Measurements from ENCODE around the gene HEATR5A.
"Not testable (repeated sequence)": the region's sequence is repeated elsewhere in the genome, so short reads cannot be mapped to it uniquely, and the experiment has no call there.

The HEATR5A gene

DNA sequence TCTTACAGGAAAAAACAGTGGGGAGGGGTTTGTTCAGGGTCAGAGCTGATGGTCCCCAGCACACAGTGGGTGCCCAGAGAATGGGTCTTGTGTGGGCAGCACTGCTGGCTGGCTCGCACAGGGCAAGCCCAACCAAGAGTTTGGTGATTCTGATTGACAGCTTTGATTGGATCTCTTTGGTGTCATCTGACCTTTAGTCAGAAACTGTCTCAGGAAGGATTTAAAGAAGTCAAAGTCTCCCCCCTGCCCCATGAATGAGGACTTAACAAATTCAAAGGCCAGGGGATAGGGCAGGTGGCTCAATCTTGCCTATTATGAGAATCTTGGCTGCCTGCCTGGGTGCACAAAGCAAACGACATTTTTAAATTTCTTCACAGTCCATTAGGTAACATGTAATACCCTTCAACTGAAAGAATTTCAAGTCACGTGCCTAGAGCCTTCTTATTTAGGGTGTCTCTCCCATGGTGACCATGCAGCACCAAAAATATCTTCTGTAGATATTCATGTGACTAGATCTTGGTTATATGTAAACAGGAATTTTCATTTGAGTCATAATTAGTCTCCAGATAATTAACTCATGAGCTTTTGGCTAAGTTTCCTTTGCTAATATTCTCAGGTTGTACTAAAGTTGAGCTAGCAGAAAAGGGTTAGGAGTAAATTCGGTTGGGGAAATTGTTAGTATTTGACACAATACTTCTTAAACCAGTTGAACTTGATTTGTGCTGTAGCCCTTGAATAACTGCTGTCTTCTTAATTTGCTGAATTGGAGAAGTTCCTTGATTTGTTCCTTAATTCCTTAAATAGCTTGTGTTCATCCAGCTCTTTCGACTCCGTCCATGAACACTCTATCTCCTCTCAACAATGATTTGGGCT lies 158.3 kb downstream of the HEATR5A start:
- in situ Hi-C loops (cut with MboI; ENCODE audit: low sequenced_read_pairs), result no loop called here

DNA sequence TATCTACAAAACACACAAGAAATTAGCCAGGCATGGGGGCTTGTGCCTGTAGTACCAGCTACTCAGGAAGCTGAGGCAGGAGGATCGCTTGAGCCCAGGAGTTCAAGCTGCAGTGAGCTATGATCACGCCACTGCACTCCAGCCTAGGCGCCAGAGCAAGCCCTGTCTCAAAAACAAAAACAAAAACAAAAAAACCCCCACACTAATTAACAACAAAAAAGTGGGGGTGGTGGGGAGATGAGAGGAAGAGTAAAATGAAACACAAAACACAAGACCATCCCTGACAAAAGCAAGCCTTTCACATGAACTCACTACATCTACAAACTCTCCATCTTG lies 158.9 kb downstream of the HEATR5A start:
- in situ Hi-C loops (cut with MboI; ENCODE audit: low sequenced_read_pairs), result no loop called here

DNA sequence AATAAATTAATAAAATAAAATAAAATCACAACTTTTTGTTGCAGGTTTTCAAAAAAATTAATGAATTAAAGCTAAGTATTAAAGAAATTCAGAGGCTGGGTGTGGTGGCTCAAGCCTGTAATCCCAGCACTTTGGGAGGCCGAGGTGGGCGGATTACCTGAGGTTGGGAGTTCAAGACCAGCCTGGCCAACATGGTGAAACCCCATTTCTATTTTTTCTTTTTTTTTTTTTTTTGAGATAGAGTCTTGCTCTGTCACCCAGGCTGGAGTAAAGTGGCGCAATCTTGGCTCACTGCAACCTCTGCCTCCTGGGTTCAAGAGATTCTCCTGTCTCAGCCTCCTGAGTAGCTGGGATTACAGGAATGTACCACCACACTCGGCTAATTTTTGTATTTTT lies 161.3 kb downstream of the HEATR5A start:
- in situ Hi-C loops (cut with MboI; ENCODE audit: low sequenced_read_pairs), result not testable (repeated sequence)

DNA sequence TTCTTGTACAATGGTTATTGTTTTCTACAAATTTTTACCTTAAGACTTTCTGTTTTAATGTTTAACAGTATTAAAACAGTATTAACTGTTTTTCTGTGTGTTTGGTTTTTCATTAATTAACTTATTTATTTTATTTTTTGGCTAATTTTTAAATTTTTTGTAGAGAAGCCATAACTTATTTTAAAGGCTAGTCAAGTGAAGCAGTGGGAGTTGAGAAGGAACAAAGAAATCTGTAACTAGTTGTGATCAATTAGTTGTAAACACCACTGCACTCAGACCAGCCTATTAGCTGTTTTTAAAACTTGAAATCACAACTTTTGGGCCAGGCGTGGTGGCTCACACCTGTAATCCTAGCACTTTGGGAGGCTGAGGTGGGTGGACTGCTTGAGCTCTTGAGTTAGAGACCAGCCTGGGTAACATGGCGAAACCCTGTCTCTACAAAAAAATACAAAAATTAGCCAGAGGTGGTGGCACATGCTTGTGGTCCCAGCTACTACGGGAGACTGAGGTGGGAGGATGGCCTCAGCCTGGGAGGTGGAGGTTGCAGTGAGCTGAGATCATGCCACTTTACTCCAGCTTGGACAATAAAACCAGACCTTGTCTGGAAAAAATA lies 161.8 kb downstream of the HEATR5A start:
- in situ Hi-C loops (cut with MboI; ENCODE audit: low sequenced_read_pairs), result no loop called here

DNA sequence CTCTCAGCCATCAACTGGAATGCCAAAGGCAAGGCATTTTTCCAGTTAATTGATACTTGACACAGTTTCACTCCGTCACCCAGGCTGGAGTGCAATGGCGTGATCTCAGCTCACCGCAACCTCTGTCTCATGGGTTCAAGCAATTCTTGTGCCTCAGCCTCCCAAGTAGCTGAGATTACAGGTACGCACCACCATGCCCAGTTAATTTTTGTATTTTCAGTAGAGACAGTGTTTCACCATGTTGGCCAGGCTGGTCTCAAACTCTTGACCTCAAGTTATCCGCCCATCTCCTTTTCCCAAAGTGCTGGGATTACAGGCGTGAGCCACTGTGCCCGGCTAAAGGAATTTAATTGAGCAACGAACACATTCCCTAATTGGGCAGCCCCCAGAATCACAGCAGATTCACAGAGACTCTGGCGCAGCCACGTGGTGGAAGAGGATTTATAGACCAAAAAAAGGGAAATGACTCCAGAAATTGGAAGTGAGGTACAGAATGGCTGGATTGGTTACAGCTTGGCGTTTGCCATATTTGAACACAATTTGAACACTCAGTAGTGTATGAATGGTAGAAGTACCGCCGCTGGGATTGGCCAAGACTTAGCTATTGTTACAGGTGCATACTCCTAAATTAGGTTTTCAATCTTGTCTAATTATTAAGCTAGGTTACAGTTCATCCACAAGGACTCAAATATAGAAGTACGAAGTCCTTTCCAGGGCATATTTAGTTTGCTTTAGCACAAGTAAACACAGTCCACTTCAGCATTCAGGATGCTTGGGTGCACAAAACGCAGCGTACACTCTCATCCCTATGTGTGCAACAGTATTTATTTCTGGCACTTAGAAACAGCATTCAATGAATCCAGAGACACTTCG lies 162.6 kb downstream of the HEATR5A start:
- in situ Hi-C loops (cut with MboI; ENCODE audit: low sequenced_read_pairs), result not testable (repeated sequence)

DNA sequence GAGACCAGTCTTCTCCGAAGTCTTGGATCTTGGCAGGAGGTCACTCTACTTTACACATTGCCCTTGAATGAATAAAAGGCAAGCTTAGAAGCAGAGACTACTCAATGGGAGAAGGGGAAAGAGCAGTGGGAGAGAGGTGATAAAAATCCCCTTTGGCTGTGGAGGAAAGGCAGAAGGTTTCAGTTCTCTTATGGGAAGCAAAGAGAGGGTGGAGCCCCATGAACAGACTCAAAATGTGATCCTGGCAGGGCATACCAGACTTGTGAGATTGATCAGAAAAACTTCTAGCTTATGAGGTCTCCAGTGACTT lies 163.2 kb downstream of the HEATR5A start:
- in situ Hi-C loops (cut with MboI; ENCODE audit: low sequenced_read_pairs), result no loop called here

DNA sequence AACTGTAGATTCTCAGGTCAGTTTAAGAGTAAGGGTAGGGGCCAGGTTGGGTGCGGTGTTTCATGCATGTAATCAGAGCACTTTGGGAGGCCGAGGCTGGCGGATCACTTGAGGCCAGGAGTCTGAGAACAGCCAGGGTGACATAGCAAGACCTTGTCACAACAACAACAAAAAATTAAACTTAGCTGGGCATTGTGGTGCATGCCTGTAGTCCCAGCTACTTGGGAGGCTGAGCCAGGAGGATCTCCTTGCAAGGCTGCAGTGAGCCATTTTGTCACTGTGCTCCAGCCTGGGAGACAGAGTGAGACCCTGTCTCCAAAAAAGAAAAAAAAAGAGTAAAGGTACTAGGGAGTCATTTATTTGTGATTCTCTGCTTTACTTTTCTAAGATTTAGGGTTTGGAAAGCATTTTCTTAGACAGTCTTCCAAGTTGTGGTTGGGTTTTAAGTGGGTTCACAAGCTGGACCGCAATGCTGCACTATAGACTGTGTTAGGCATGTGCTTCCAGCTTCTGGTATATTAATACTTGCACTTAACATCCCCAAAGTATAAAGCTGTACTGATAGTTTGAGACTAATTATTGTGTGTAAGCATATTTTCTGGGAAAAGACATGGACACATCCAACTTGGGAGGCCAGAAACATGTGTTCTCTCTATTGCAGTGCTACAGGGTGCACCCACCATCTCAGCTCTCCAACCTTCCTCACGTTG lies 163.7 kb downstream of the HEATR5A start:
- in situ Hi-C loops (cut with MboI; ENCODE audit: low sequenced_read_pairs), result no loop called here

DNA sequence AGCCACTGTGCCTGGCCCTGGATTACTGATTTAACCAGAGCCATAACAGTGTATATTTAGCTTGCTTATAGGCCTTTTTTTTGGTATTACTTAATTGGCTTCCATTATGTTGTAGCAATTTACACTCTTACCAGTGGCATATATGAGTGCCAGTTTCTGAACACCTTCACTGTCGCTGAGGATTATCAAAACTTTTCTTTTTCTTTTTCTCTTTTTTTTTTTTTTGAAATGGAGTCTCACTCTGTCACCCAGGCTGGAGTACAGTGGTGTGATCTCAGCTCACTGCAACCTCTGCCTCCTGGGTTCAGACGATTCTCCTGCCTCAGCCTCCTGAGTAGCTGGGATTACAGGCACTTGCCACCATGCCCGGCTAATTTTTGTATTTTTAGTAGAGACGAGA lies 164.4 kb downstream of the HEATR5A start:
- in situ Hi-C loops (cut with MboI; ENCODE audit: low sequenced_read_pairs), result not testable (repeated sequence)

DNA sequence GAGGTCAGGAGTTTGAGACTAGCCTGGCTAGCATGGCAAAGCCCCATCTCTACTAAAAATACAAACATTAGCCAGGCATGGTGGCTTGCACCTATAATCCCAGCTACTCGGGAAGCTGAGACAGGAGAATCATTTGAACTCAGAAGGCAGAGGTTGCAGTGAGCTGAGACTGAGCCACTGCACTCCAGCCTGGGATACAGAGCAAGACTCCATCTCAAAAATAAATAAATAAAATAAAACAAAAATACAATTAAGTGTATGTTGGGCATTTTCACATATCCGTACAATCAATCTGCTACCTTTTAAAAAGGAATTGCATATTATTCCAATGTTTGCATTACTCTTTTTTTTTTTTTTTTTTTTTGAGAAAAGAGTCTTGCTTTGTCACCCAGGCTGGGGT lies 165.1 kb downstream of the HEATR5A start:
- in situ Hi-C loops (cut with MboI; ENCODE audit: low sequenced_read_pairs), result no loop called here

DNA sequence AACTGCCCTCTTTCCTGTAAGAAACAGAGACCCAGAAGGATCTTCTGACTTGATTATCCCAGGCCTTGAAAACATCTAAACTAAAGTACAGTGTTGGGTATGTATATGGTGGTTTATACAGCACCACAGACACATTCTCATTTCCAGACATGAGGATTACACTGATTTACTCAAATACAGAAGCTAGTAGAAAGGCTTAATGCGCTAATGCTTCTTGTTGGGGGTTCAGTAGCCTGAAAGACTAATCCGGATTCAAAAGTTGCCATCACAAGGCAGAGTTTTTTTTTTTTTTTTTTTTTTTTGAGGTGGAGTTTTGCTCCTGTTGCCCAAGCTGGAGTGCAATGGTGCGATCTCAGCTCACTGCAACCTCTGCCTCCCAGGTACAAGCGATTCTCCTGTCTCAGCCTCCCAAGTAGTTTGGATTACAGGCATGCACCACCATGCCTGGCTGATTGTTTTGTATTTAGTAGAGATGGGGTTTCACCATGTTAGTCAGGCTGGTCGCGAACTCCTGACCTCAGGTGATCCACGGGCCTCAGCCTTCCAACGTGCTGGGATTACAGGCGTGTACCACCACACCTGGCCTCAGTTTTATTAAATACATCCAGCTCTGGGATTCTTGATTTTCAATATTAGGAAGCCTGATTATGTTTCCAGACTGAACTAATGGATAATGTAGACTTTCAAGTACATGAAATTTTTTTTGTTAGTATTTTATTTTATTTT lies 166.4 kb downstream of the HEATR5A start:
- in situ Hi-C loops (cut with MboI; ENCODE audit: low sequenced_read_pairs), result no loop called here

DNA sequence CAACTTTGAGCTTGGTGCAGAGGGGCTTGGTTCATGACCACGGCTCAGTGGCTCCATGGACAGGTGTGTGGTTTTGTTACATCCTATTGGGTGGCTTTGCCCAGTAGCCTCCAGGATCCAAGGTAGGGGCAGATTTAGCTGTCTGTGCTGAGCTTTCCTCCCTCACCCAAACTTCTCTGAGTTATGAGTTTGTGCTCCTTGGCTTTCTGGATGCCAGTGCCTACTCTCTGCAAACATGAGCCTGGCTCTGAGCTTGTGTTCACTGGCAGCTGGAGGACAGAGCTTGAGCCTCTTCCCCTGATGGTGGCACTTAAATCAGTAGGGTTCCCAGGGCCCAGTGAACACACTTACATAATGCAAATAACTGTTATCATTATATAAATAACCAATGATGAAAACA lies 167.5 kb downstream of the HEATR5A start:
- in situ Hi-C loops (cut with MboI; ENCODE audit: low sequenced_read_pairs), result no loop called here

DNA sequence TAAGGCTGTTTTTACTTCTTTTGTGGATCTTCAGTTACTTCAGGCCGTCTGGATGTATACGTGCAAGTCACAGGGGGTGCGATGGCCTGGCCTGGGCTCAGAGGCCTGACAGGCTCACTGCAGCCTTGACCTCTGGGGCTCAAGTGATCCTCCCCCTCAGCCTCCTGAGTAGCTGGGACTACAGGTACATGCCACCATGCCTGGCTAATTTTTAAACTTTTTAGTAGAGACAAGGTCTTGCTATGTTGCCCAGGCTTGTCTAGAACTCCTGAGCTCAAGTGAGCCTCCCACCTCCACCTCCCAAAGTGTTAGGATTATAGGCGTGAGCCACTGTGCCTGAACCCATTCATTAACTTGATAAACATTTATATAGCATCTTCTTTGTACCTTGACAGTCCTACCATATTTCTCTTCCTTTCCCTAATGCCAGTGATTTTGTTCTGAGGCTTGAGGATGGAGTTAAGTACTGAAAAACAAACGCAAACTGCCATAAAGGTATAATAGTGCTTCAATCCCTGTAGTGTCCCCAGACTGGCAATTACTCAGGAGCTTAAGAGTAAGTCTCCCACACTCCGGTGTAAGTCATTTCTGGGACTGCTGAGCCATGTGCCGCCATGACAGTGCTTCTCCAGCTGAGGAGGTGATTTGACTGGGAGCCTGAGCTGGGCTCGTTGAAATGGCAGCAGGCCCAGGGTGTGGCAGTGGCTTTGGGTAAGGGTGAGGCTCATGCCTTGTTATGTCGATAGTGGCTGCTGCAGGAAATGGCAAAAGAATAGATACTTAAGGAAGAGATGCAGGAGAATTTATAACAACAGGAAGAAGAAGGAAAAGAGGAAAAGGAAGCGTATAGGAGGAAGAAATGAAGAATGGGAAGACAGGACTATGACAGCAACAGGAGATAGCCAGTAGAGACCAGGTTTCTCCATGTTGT lies 169.1 kb downstream of the HEATR5A start:
- in situ Hi-C loops (cut with MboI; ENCODE audit: low sequenced_read_pairs), result no loop called here

DNA sequence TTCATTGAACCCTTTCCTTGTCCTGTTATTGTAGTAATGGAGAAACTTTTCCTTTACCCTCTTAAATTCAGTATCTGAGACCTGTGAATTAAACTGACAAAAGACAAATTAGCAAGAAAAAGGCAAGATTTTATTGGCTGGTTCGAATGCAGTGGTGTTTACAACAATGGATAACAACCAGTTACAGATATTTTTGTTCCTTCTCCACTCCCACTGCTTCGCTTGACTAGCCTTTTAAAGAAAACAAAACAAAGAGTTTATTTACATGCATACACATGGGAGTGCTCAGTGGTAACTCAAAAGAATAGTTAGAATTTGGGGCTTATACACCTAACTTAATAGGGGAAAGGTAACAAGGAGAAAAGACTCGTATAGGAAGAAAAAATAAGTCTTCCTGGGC lies 175.7 kb downstream of the HEATR5A start:
- in situ Hi-C loops (cut with MboI; ENCODE audit: low sequenced_read_pairs), result no loop called here

DNA sequence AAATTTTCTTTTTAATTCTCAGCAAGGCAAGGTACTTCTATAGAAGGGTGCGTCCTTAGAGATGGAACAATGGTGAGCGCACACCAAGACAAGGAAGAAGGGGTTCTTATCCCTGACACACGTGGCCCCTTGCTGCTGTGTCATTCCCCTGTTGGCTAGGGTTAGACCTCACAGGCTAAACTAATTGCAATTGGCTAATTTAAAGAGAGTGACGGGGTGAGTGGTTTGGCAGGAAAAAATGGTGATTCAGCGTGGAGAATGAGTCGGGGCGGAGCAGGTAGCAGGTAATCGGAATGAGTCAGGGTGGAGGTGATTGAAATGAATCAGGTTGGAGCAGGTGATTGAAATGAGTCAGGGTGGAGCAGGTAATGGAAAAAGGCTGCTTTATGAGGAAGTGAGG lies 176.5 kb downstream of the HEATR5A start:
- in situ Hi-C loops (cut with MboI; ENCODE audit: low sequenced_read_pairs), result no loop called here

DNA sequence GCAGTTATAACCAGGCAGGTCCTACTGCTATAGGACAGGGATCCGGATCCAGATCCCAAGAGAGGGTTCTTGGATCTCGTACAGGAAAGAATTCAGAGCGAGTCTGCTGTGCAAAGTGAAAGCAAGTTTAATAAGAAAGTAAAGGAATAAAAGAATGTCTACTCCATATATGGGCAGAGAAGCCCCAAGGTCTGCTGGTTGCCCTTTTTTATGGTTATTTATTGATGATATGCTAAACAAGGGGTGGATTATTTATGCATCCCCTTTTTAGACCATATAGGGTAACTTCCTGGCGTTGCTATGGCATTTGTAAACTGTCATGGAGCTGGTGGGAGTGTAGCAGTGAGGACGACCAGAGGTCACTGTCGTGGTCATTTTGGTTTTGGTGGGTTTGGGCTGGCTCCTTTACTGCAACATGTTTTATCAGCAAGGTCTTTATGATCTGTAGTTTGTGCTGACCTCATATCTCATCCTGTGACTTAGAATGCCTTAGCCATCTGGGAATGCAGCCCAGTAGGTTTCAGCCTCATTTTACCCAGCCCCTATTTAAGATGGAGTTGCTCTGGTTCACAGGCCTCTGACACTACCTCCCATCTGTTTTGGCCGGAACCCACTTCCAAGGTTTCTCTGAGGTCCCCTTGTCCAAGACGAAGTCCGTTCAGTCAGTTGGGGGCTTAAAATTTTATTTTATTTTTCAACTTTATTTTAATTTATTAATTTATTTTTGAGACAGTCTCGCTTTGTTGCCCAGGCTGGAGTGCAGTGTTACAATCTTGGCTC lies 178.0 kb downstream of the HEATR5A start:
- in situ Hi-C loops (cut with MboI; ENCODE audit: low sequenced_read_pairs), result not testable (repeated sequence)

All from HL-60/S4 treated with retinoic acid at 250 ng/mL for 4 days and 3 days (cell line).